ENCODE data around the gene TJP3. TPM values are rescaled to one million over a fixed set of nuclear protein-coding genes. Genes with fewer than 3 reads are reported as not detected.

Gene TJP3
- total and polyA plus RNA-seq, 4 donors, result 0.30 to 5.0 (median 1.7) TPM

DNA sequence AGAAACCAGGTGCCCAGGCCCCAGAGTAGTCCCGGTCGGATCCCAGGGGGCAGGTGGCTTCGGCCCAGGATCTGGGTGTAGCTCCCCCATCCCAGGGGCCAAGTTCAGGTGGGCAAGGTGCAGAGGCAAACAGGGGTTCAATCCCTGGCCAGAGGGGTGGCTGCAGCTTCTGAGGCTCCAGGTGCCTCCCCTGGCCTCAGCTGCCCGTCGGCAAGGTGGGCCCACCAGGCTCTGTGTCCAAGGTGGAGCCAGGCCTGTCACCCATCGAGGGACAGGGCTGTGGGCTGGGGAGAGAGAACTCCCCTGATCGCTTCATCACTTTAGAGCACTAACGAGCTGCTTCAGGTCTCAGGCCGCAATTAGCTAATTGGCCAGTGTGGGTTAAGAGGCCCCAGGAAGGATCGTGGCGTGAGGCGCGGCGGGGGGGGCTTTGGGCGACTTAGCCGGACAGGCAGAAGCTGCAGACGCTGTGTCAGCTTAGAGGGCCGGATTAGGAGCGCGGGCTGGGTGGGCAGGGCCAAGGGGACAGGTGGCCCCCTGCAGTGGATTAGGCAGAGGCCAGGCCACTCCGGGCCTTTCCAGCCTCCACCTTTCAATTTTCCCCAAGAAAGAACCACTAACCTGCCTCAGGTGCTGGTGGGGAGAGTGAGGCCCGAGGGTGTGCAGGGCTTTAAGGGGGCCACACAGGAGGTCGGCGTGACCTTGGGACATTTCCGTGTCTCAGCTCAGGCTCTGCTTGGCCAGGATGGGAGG is 66.6 kb downstream of the TJP3 start:
- Histone ChIP-seq H3K27me3 (ENCODE audit: control insufficient read depth, insufficient read depth, low read length) (no peaks in the 10 kb centered on the region), H3K9me3 (ENCODE audit: control insufficient read depth, insufficient read depth, low read length) (no peaks in the 10 kb centered on the region), H3K4me3 (ENCODE audit: low read depth, low read length) (no peak overlapping the region), H3K27ac (ENCODE audit: low read depth, low read length) (no peak overlapping the region), H3K4me1 (ENCODE audit: control insufficient read depth, insufficient read depth, low read length) (no peaks in the 10 kb centered on the region), H3K36me3 (ENCODE audit: control insufficient read depth, insufficient read depth, low read length) (peaks cover 31% of the 10 kb centered on the region)
- no peak for DNase-seq (ENCODE audit: low read depth in 4 of 6, low spot score in 6 of 6)
- WGBS (ENCODE audit: insufficient coverage), result 57% methylated on average over 21 of the region's 25 CpGs

DNA sequence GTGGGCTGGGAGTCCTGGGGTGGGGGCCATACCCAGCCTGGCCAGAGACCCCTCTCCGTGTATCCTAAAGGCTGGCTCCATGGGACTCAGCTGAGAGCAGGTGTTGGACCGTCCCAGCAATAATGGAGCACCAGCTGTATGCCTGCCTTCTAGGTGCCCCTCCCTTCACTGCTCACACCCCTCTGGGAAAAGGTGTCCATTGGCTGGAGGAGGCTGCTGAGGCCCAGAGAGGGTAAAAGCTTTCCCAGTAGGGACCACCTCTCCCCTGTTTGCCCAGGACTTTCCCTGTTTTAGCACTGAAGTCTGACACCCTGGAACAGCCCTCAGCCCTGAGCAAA is 67.2 kb downstream of the TJP3 start:
- no peaks in the 10 kb centered on the region for H3K9me3 ChIP-seq (ENCODE audit: control insufficient read depth, insufficient read depth, low read length)
- H3K27me3 ChIP-seq (ENCODE audit: control insufficient read depth, insufficient read depth, low read length), result no peaks in the 10 kb centered on the region
- H3K36me3 ChIP-seq (ENCODE audit: control insufficient read depth, insufficient read depth, low read length), result peaks cover 26% of the 10 kb centered on the region
- DNase-seq (ENCODE audit: low read depth in 4 of 6, low spot score in 6 of 6), result no peak
- H3K4me3 ChIP-seq (ENCODE audit: low read depth, low read length), result no peak overlapping the region
- no peak overlapping the region for H3K27ac ChIP-seq (ENCODE audit: low read depth, low read length)
- WGBS (ENCODE audit: insufficient coverage), result 93% methylated on average over 2 of the region's 2 CpGs
- no peaks in the 10 kb centered on the region for H3K4me1 ChIP-seq (ENCODE audit: control insufficient read depth, insufficient read depth, low read length)

DNA sequence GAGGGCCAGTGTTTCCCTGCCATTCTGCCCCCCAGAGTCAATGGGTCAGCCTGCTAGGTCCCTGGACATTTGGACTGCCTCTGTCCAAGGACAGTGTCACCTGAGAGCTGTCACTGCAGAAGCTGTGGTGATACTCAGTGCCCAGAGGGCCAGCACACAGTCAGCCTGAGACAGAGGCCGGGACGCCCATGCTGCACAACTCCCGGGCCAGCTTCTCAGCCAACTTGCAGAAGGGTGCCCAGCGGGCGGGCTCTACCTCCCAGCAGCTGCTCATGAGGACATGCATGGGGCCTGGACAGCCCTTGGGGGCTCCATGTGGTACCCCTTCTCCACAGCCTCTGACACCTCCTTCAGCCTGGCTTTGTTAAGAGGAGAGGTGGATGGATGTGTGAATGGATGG is 67.6 kb downstream of the TJP3 start:
- Histone ChIP-seq H3K27ac (ENCODE audit: low read depth, low read length) (no peak overlapping the region), H3K4me1 (ENCODE audit: control insufficient read depth, insufficient read depth, low read length) (no peaks in the 10 kb centered on the region), H3K4me3 (ENCODE audit: low read depth, low read length) (no peak overlapping the region), H3K9me3 (ENCODE audit: control insufficient read depth, insufficient read depth, low read length) (no peaks in the 10 kb centered on the region), H3K27me3 (ENCODE audit: control insufficient read depth, insufficient read depth, low read length) (no peaks in the 10 kb centered on the region), H3K36me3 (ENCODE audit: control insufficient read depth, insufficient read depth, low read length) (peaks cover 22% of the 10 kb centered on the region)
- WGBS (ENCODE audit: insufficient coverage), result 92% methylated on average over 5 of the region's 5 CpGs
- no peak for DNase-seq (ENCODE audit: low read depth in 4 of 6, low spot score in 6 of 6)

DNA sequence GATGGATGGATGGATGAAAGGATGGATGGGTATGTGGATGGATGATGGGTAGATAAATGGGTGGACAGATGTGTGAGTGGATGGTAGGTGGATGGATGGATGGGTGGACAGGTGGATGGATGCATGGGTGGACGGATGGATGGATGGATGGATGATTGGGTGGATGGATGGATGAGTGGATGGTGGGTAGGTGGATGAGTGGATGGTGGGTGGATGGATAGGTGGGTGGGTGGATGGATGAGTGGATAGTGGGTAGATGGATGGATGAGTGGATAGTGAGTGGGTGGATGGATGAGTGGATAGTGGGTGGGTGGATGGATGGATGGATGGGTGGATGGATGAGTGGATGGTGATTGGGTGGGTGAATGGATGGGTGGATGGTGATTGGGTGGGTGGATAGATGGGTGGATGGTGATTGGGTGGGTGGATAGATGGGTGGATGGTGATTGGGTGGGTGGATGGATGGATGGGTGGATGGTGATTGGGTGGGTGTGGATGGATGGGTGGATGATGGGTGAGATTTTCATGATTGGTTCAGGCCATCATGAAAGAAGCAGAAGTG is 68.4 kb downstream of the TJP3 start:
- H3K9me3 ChIP-seq (ENCODE audit: control insufficient read depth, insufficient read depth, low read length), result peaks cover 2% of the 10 kb centered on the region
- 77% methylated on average over 1 of the region's 1 CpG for WGBS (ENCODE audit: insufficient coverage)
- DNase-seq (ENCODE audit: low read depth in 4 of 6, low spot score in 6 of 6), result no peak
- H3K4me1 ChIP-seq (ENCODE audit: control insufficient read depth, insufficient read depth, low read length), result no peaks in the 10 kb centered on the region
- H3K27ac ChIP-seq (ENCODE audit: low read depth, low read length), result no peak overlapping the region
- no peak overlapping the region for H3K4me3 ChIP-seq (ENCODE audit: low read depth, low read length)
- H3K36me3 ChIP-seq (ENCODE audit: control insufficient read depth, insufficient read depth, low read length), result peaks cover 18% of the 10 kb centered on the region
- H3K27me3 ChIP-seq (ENCODE audit: control insufficient read depth, insufficient read depth, low read length), result no peaks in the 10 kb centered on the region

DNA sequence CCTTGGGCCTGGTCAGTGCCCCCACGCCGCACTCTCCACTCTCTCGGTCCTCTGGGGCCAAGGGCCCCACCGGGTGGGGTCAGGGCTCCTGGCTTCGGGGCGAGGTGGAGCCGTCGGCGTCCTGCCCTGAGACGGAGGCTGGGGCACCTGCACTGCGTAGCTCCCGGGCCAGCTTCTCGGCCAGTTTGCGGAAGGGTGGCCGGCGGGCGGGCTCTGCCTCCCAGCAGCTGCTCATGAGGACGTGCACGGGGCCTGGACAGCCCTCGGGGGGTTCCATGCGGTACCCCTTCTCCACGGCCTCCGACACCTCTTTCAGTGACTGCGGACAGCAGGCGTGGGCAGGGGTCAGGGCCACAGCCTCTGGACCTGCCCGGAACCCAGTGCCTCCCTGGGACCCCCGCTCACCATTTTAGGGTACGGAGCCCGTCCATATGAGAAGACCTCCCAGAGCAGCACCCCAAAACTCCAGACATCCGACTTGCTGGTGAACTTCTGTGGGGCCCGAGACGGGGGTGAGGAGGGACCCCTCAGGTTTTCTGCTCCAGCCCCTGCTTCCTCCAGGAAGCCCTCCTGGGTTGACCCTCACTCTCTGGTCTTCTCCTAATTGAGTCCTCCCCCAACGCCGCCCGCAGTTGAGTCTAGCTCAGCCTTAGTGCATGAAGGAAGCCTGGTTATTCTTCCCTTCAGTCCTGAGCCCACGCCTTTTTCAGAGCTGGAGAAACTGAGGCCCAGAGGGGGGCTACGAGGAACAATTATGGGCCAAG is 70.1 kb downstream of the TJP3 start:
- Histone ChIP-seq H3K27ac (ENCODE audit: low read depth, low read length) (no peak overlapping the region), H3K4me1 (ENCODE audit: control insufficient read depth, insufficient read depth, low read length) (no peaks in the 10 kb centered on the region), H3K36me3 (ENCODE audit: control insufficient read depth, insufficient read depth, low read length) (peaks cover 28% of the 10 kb centered on the region), H3K27me3 (ENCODE audit: control insufficient read depth, insufficient read depth, low read length) (no peaks in the 10 kb centered on the region), H3K9me3 (ENCODE audit: control insufficient read depth, insufficient read depth, low read length) (peaks cover 6% of the 10 kb centered on the region), H3K4me3 (ENCODE audit: low read depth, low read length) (no peak overlapping the region)
- WGBS (ENCODE audit: insufficient coverage), result 89% methylated on average over 37 of the region's 37 CpGs
- DNase-seq (ENCODE audit: low read depth in 4 of 6, low spot score in 6 of 6), result no peak

DNA sequence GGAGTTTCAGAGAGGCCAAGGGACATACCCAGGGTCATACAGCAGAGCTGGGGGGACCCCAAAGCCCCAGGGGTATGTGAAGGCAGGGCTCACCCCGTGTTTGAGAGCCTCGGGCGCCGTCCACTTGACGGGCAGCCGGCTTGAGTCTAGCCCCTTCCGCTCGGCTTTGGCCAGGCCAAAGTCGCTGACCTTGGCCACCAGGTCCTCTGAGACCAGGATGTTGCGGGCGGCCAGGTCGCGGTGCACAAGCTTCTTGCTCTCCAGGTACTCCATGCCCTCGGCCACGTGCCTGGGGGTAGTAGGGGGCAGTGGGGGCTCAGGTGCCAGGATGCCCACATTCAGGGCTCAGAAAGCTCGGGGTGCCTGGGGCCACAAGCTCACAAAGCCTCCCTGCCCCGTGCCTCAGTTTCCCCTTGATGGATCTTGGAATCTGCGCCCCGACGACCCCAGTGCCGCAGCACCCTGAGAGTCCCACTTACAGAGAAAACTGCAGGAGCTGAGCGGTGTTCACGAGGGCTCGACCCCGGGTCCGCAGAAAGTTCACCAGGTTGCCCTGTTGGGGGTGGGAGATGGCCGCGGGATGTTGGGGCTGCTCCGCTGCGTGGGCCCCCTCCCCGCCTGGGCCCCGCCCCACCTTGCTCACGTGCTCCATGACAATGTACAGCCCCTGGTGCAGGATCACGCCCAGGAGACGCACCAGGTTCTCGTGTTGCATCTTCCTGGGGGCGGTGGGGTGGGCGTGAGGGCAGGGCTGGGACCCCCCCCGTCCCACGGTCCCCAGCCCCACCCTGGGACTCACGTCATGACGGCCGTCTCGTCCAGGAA is 70.9 kb downstream of the TJP3 start:
- H3K27ac ChIP-seq (ENCODE audit: low read depth, low read length), result no peak overlapping the region
- DNase-seq (ENCODE audit: low read depth in 4 of 6, low spot score in 6 of 6), result no peak
- peaks cover 6% of the 10 kb centered on the region for H3K9me3 ChIP-seq (ENCODE audit: control insufficient read depth, insufficient read depth, low read length)
- no peak overlapping the region for H3K4me3 ChIP-seq (ENCODE audit: low read depth, low read length)
- no peaks in the 10 kb centered on the region for H3K27me3 ChIP-seq (ENCODE audit: control insufficient read depth, insufficient read depth, low read length)
- 84% methylated on average over 32 of the region's 44 CpGs for WGBS (ENCODE audit: insufficient coverage)
- H3K4me1 ChIP-seq (ENCODE audit: control insufficient read depth, insufficient read depth, low read length), result no peaks in the 10 kb centered on the region
- H3K36me3 ChIP-seq (ENCODE audit: control insufficient read depth, insufficient read depth, low read length), result peaks cover 36% of the 10 kb centered on the region

DNA sequence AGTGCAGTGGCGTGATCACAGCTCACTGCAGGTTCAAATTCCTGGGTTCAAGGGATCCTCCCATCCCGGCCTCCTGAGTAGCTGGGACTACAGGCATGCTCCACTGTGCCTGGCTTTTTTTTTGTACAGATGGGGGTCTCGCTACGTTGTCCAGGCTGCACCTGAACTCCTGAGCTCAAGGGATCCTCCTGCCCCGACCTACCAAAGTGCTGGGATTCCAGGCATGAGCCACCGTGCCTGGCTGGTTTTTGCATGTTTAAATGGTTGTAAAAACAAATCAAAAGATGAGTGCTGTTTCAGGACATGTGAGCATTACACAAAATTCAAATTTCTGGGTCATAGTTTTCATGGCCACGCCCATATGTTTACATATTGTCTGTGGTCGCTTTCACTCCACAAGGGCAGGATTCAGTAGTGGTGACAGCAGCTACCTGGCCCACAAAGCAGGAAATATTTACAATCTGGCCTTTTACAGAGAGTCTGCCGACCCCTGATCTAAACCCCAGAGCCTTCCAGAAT is 72.7 kb downstream of the TJP3 start:
- H3K9me3 ChIP-seq (ENCODE audit: control insufficient read depth, insufficient read depth, low read length), result peaks cover 6% of the 10 kb centered on the region
- no peak overlapping the region for H3K27ac ChIP-seq (ENCODE audit: low read depth, low read length)
- H3K4me3 ChIP-seq (ENCODE audit: low read depth, low read length), result no peak overlapping the region
- DNase-seq (ENCODE audit: low read depth in 4 of 6, low spot score in 6 of 6), result no peak
- H3K36me3 ChIP-seq (ENCODE audit: control insufficient read depth, insufficient read depth, low read length), result peaks cover 41% of the 10 kb centered on the region
- 90% methylated on average over 8 of the region's 9 CpGs for WGBS (ENCODE audit: insufficient coverage)
- H3K4me1 ChIP-seq (ENCODE audit: control insufficient read depth, insufficient read depth, low read length), result peaks cover 6% of the 10 kb centered on the region
- H3K27me3 ChIP-seq (ENCODE audit: control insufficient read depth, insufficient read depth, low read length), result peaks cover 10% of the 10 kb centered on the region

DNA sequence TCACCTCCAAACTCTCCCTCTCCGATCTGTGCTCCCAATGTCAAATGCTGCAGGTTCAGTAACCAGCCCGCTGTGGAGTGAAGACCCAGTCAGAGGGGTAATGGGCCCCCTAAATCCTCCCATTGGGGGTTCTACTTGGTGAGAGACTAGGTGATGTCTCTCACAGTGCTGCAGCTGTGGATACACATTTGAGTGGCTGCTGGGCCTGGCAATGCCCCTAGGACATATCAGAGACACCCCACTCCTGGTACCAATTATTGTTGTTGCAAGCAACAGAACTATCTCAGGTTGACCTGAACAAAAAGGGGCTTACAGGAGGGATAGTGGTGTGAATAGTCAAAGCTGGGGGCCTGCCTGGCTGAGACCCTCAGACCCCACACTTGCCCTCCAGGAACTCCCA is 73.4 kb downstream of the TJP3 start:
- H3K4me3 ChIP-seq (ENCODE audit: low read depth, low read length), result no peak overlapping the region
- WGBS (ENCODE audit: insufficient coverage), result 90% methylated on average over 2 of the region's 2 CpGs

DNA sequence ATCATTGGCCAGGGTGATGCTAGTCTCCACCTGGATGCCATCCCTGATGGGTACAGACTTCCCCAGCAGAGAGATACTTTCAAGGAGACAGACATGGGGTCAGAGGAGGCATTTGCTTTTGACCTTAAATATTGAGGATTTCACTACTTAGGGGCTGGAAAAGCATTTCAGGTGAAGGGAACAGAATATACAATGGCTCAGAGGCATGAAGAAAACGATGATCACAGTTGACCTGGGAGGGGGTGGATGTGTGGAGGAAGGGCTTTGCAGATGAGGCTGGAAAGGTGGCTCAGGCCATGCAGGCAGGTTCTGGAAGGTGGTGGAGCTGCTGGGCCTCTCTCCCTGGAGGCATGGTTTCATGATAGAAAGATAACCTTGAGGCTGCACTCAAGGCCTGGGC is 74.1 kb downstream of the TJP3 start:
- H3K36me3 ChIP-seq (ENCODE audit: control insufficient read depth, insufficient read depth, low read length), result peaks cover 41% of the 10 kb centered on the region
- H3K4me3 ChIP-seq (ENCODE audit: low read depth, low read length), result no peak overlapping the region
- H3K27me3 ChIP-seq (ENCODE audit: control insufficient read depth, insufficient read depth, low read length), result peaks cover 13% of the 10 kb centered on the region
- DNase-seq (ENCODE audit: low read depth in 4 of 6, low spot score in 6 of 6), result no peak
- H3K4me1 ChIP-seq (ENCODE audit: control insufficient read depth, insufficient read depth, low read length), result peaks cover 6% of the 10 kb centered on the region
- no peak overlapping the region for H3K27ac ChIP-seq (ENCODE audit: low read depth, low read length)
- H3K9me3 ChIP-seq (ENCODE audit: control insufficient read depth, insufficient read depth, low read length), result peaks cover 6% of the 10 kb centered on the region
- 86% methylated on average over 1 of the region's 1 CpG for WGBS (ENCODE audit: insufficient coverage)

More for the DNA sequence above, 73.4 kb downstream of the TJP3 start:
- peaks cover 6% of the 10 kb centered on the region for H3K4me1 ChIP-seq (ENCODE audit: control insufficient read depth, insufficient read depth, low read length)
- peaks cover 10% of the 10 kb centered on the region for H3K27me3 ChIP-seq (ENCODE audit: control insufficient read depth, insufficient read depth, low read length)
- no peak overlapping the region for H3K27ac ChIP-seq (ENCODE audit: low read depth, low read length)
- peaks cover 6% of the 10 kb centered on the region for H3K9me3 ChIP-seq (ENCODE audit: control insufficient read depth, insufficient read depth, low read length)
- DNase-seq (ENCODE audit: low read depth in 4 of 6, low spot score in 6 of 6), result no peak
- H3K36me3 ChIP-seq (ENCODE audit: control insufficient read depth, insufficient read depth, low read length), result peaks cover 41% of the 10 kb centered on the region

All from spinal cord (tissue), 10 donors.